Hematopoietic multipotent progenitor cell treated with erythropoietin and hydrocortisone succinate and interleukin-3 and kit ligand, for 6 days (in vitro differentiated cells): ENCODE measurements around the gene CEP72.
"Not testable (repeated sequence)": the region's sequence is repeated elsewhere in the genome, so short reads cannot be mapped to it uniquely, and the experiment has no call there.

ENCODE experiments used
- DNase-seq: peaks from one replicate; pipeline ENCODE4 v3.0.0-alpha.2; 2015

CEP72 gene

GRCh38 chr5:611731-612486 lies at the start of gene CEP72:
Gene CEP72 (plus strand): TSS chr5:612340. CDS start chr5:612362, 22 bp downstream.
- DNase-seq = peak; percentile 92

GRCh38 chr5:565782-566440 lies 46.2 kb upstream of the CEP72 start:
- peak; percentile 5 for DNase-seq

- DNase-seq = no peak
Measured at GRCh38 chr5:566636-567309, 45.4 kb upstream of the CEP72 start.

- DNase-seq = no peak
Measured at GRCh38 chr5:567664-568060, 44.5 kb upstream of the CEP72 start.

- no peak for DNase-seq
Measured at GRCh38 chr5:568061-568781, 43.9 kb upstream of the CEP72 start.

GRCh38 chr5:568809-569208 lies 43.3 kb upstream of the CEP72 start:
- DNase-seq = no peak

- DNase-seq = no peak
Measured at GRCh38 chr5:569358-569867, 42.7 kb upstream of the CEP72 start.

- DNase-seq = no peak
Measured at GRCh38 chr5:569868-570361, 42.2 kb upstream of the CEP72 start.

- no peak for DNase-seq
Measured at GRCh38 chr5:570446-570845, 41.7 kb upstream of the CEP72 start.

- no peak for DNase-seq
Measured at GRCh38 chr5:570886-571285, 41.3 kb upstream of the CEP72 start.

- no peak for DNase-seq
Measured at GRCh38 chr5:571791-572190, 40.3 kb upstream of the CEP72 start.

- DNase-seq = no peak
Measured at GRCh38 chr5:572398-573019, 39.6 kb upstream of the CEP72 start.

GRCh38 chr5:573206-573605 lies 38.9 kb upstream of the CEP72 start:
- DNase-seq = no peak

GRCh38 chr5:573976-574375 lies 38.2 kb upstream of the CEP72 start:
- DNase-seq = no peak

- no peak for DNase-seq
Measured at GRCh38 chr5:574906-575305, 37.2 kb upstream of the CEP72 start.

GRCh38 chr5:575636-576035 lies 36.5 kb upstream of the CEP72 start:
- DNase-seq = no peak

- not testable (repeated sequence) for DNase-seq
Measured at GRCh38 chr5:577214-577613, 34.9 kb upstream of the CEP72 start.

- no peak for DNase-seq
Measured at GRCh38 chr5:577800-578199, 34.3 kb upstream of the CEP72 start.

- DNase-seq = no peak
Measured at GRCh38 chr5:579211-579610, 32.9 kb upstream of the CEP72 start.

- DNase-seq = no peak
Measured at GRCh38 chr5:579746-580366, 32.3 kb upstream of the CEP72 start.

GRCh38 chr5:580436-580835 lies 31.7 kb upstream of the CEP72 start:
- no peak for DNase-seq

GRCh38 chr5:581266-581665 lies 30.9 kb upstream of the CEP72 start:
- no peak for DNase-seq
